ENCODE data around the gene ALG12. TPM values are rescaled to one million over a fixed set of nuclear protein-coding genes. Genes with fewer than 3 reads are reported as not detected.

Gene ALG12
- total and polyA plus RNA-seq, 2 of the 8 experiments (the other 6 are each of a cell fraction or from before 2014, with no cell fraction given): 13.4 to 22.5 TPM

GRCh38 chr22:49867303-49868265, 50.7 kb downstream of the ALG12 start (continued):
- no peak for TF ChIP-seq FOSL1 (IDR thresholded peaks at IDR 0.05; ENCODE audit: insufficient read depth, low read depth, low read length)
- no peak for TF ChIP-seq CBX5 (IDR thresholded peaks at IDR 0.05; ENCODE audit: low read depth, low read length)
- TF ChIP-seq SUZ12 (IDR thresholded peaks at IDR 0.05; ENCODE audit: low read length): no peak
- TF ChIP-seq NANOG (IDR thresholded peaks at IDR 0.05; ENCODE audit: insufficient read depth, low read depth, low read length, poor library complexity, severe bottlenecking): no peak
- TF ChIP-seq BRCA1 (IDR thresholded peaks at IDR 0.05; ENCODE audit: low read depth, low read length): no peak
- TF ChIP-seq KDM4A (IDR thresholded peaks at IDR 0.05; ENCODE audit: low read depth, low read length, severe bottlenecking): no peak
- TF ChIP-seq CTCF (IDR thresholded peaks at IDR 0.05; ENCODE audit: control extremely low read depth in 1 of 3, insufficient read depth in 1 of 3, low read depth in 1 of 3, low read length in 3 of 3): no peak
- TF ChIP-seq CHD2 (IDR thresholded peaks at IDR 0.05; ENCODE audit: low read length): no peak
- no peak for TF ChIP-seq YY1 (IDR thresholded peaks at IDR 0.05; ENCODE audit: low read depth, low read length)
- no peak for TF ChIP-seq HDAC2 (IDR thresholded peaks at IDR 0.05; ENCODE audit: borderline replicate concordance in 1 of 2, low read depth in 2 of 2, low read length in 2 of 2)
- TF ChIP-seq RXRA (IDR thresholded peaks at IDR 0.05; ENCODE audit: insufficient read depth, low read depth, low read length): no peak

Data from H1 (cell line).